GM13976 (cell line): ENCODE data around the gene TM9SF3.
"Not testable (repeated sequence)": the region's sequence is repeated elsewhere in the genome, so short reads cannot be mapped to it uniquely, and the experiment has no call there.

Experiments used
- DNase-seq: peaks from one replicate; pipeline ENCODE4 v3.0.0; 2012; ENCODE audit warnings: low spot score
- in situ Hi-C: fragments of 300-500 bp; cut with MboI; formaldehyde crosslinking; loops from one replicate; pipeline ENCODE4 v1.12.0; 2022; ENCODE audit warnings: low sequenced_read_pairs, mixed read lengths, inconsistent platforms; ENCODE audit not compliant: unreplicated experiment
- TF ChIP-seq, protein P1 (sequence below): IDR thresholded peaks from 2 replicates; pipeline ENCODE4 v1.5.1; 2012; ENCODE audit warnings: borderline replicate concordance, mild to moderate bottlenecking; ENCODE audit not compliant: insufficient read depth; ENCODE audit errors: extremely low read depth, missing control alignments, control extremely low read depth

The TM9SF3 gene

DNA sequence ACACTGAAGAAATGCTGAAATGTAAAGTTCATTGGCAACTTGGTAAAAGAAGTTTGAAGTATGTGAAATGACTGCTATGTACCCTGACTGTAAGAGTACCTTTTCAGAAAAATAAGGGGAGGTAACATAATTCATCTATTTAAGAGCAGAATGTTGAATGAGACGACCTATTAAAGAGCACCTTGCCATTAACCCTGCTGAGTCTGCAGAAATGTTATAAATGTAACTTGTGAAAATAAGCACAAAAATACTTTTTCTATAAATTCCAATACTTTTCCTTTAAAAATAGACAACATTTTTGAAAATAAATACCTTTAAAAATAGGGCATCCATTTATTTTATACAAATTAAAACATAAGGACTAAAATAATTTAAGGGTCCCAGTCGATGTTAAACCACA is 7.7 kb downstream of the TM9SF3 start:
- TF ChIP-seq, protein P1, sequence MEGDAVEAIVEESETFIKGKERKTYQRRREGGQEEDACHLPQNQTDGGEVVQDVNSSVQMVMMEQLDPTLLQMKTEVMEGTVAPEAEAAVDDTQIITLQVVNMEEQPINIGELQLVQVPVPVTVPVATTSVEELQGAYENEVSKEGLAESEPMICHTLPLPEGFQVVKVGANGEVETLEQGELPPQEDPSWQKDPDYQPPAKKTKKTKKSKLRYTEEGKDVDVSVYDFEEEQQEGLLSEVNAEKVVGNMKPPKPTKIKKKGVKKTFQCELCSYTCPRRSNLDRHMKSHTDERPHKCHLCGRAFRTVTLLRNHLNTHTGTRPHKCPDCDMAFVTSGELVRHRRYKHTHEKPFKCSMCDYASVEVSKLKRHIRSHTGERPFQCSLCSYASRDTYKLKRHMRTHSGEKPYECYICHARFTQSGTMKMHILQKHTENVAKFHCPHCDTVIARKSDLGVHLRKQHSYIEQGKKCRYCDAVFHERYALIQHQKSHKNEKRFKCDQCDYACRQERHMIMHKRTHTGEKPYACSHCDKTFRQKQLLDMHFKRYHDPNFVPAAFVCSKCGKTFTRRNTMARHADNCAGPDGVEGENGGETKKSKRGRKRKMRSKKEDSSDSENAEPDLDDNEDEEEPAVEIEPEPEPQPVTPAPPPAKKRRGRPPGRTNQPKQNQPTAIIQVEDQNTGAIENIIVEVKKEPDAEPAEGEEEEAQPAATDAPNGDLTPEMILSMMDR, result no peak
- no peak for DNase-seq
- in situ Hi-C loops, result no loop called here

DNA sequence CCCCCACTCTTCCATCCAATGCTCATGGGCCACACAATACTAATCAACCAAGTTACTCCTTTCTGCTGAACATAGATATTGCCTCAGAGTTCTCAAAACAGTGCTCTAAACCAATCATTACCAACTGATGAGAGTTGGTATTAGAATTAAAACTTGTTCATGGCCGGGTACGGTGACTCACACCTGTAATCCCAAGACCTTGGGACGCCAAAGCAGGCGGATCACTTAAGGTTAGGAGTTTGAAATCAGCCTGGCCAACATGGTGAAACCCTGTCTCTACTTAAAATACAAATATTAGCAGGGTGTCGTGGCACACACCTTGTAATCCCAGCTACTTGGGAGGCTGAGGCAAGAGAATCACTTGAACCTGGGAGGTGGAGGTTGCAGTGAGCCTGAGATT is 8.2 kb downstream of the TM9SF3 start:
- in situ Hi-C loops, result no loop called here

DNA sequence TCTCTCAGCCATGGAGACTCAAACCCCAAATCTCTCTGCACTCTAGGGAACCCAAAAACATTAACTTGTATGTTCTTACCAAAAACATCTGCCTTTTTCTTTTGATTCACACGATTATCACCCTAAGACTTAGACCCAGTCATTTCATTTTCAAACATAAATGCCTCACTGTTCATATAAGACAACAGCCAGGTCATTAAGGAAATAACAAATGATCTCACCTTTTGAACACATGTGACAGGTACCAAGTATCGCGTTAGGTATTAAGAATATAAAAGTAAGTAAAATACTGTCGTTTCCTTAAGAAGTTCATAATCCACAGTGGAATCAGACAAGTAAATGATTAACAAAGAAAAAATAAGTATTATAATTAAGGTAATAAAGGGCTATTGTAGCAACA is 8.8 kb downstream of the TM9SF3 start:
- DNase-seq, result no peak
- in situ Hi-C loops, result no loop called here
- TF ChIP-seq, protein P1, result no peak

More for the DNA sequence above, 8.2 kb downstream of the TM9SF3 start:
- DNase-seq, result no peak
- TF ChIP-seq, protein P1, result no peak

DNA sequence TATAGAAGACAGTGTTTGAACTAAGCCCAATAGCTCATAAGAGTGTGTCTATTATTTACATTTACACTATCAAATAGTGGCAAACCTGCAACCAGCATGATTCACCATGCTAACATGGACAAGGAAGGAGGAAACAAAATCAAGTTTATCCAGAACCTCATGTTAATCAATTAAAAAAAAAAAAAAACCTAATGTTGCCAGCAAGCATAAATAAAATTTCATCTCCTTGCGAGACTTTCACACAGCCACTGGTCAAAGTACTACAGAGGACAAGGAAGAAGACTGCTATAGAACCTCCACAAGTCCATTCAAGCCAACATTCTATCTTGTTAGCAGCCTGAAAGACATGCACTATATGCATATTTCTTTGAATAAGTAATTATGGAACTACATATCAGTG is 9.7 kb downstream of the TM9SF3 start:
- in situ Hi-C loops, result no loop called here
- TF ChIP-seq, protein P1, result no peak
- no peak for DNase-seq

DNA sequence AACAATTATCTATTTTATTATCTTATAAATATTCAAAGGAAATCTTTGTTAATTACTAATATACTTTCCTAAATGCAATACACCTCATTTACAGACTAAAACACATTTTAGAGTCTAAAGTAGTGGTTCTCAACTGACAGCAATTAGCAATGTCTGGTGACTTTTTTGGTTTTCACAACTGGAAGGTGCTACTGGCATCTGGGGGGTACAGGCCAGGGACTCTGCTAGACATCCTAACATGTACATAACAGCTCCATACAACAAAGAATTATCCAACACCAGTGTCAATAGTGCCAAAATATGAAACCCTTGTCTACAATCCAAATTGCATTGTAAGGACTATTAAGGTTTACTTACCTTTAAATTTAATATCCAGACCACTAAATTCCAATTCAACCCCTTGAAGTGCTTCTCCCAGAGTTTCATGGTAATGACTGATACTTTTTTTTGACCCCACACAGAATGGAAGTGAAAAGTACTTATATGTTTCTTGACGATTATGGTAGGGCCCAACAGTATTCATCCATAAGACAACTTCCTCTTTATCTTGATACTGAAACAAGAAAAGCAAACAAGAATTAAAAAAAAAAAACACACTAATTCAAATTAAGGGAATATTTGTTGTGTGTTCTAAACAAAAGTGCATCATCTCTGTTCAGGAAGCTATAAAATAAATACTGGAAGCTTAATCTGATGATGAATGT is 10.4 kb downstream of the TM9SF3 start:
- TF ChIP-seq, protein P1, result no peak
- DNase-seq, result no peak
- in situ Hi-C loops, result no loop called here

DNA sequence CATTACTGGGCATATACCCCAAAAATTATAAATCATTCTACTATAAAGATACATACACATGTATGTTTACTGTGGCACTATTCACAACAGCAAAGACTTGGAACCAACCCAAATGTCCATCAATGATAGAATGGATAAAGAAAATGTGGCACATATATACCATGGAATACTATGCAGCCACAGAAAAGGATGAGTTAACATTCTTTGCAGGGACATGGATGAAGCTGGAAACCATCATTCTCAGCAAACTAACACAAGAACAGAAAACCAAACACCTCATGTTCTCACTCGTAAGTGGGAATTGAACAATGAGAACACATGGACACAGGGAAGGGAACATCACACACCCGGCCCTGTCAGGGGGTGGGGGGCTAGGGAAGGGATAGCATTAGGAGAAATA is 12.2 kb downstream of the TM9SF3 start:
- in situ Hi-C loops, DNase-seq: not testable (repeated sequence)

DNA sequence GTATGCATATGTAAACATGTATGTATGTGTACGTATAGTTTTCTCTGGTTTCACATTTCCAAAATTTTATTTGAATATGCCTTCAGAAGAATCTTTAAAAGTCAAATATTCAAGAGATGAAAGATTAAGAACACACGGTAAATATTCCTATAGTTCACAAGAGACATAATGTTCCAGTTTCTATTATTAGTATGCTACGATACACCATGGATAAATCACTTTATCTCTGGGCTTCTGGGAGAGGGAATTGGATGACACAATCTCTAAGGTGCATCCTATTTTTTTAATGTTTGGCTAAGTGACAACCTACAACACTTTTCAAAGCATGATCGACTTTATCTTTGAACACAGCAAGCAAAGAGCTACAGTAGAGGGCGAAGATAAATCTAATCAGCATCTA is 13.8 kb downstream of the TM9SF3 start:
- TF ChIP-seq, protein P1, result no peak
- in situ Hi-C loops, result no loop called here
- DNase-seq, result no peak
